K562 (cell line): ENCODE measurements around the gene CCDC97. TPM values are rescaled to one million over a fixed set of nuclear protein-coding genes. Genes with fewer than 3 reads are reported as not detected.

ENCODE experiments used
- ATAC-seq: fragments of 200-7000 bp; cut with Tn5 transposase; 3 replicates; pipeline ENCODE4 v1.9.1; 2020; ENCODE audit warnings: moderate library complexity
- BruUV-seq: library from RNA; stranded (reverse); fragments of 400-500 nt; replicated peaks from 2 replicates; lab custom pipeline; 2021; lab: Mats Ljungman, UMichigan
- CTCF ChIA-PET: fragments of 300-600 bp; formaldehyde crosslinking; extraction: SDS; loops from one replicate; lab custom pipeline; 2021; ENCODE audit warnings: low intra/inter-chr PET ratio; lab: Yijun Ruan, JAX
- POLR2A ChIA-PET: fragments of 300-600, 350-650 bp; sonication (Branson Sonifier 250); formaldehyde crosslinking; extraction: SDS; loops from one replicate; lab custom pipeline; 2021; ENCODE audit warnings: antibody characterized with exemption, inconsistent platforms; lab: Yijun Ruan, JAX
- DNase-seq, 4 experiments: peaks; one replicate each; pipeline versions ENCODE4 v3.0.0 to v3.0.0-alpha.2; 2011 to 2018; ENCODE audit warnings: low spot score in 3 of 4, mixed read lengths in 3 of 4; ENCODE audit errors: extremely low read depth in 1 of 4
- FAIRE-seq: peaks from 2 replicates; lab custom pipeline; 2011; peaks lifted over from hg19 to GRCh38; lab: Jason Lieb, UNC
- H2AFZ ChIP-seq: 2 replicates; pipeline ENCODE4 v1.6.0; 2011; ENCODE audit warnings: low read depth, low read length, control low read depth, inconsistent platforms
- H3K27ac ChIP-seq: fragments of 200-600 bp; 3 replicates; pipeline ENCODE4 v1.8.0; 2011; ENCODE audit warnings: low read depth, mild to moderate bottlenecking, control low read depth, inconsistent platforms, low read length, moderate library complexity, mixed read lengths; ENCODE audit errors: extremely low read depth
- H3K27me3 ChIP-seq, 2 experiments: fragments of 300-600 bp in 1 of 2; 2 replicates in 1 of 2; 3 replicates in 1 of 2; pipeline versions ENCODE4 v1.6.0 to v1.8.0; 2011; ENCODE audit warnings: inconsistent platforms in 2 of 2, low read length in 2 of 2, mild to moderate bottlenecking in 1 of 2, mixed read lengths in 1 of 2, moderate library complexity in 1 of 2; ENCODE audit not compliant: control insufficient read depth in 2 of 2, insufficient read depth in 2 of 2
- H3K36me3 ChIP-seq: fragments of 300-600 bp; 3 replicates; pipeline ENCODE4 v1.8.0; 2011; ENCODE audit warnings: mild to moderate bottlenecking, low read length, inconsistent platforms; ENCODE audit not compliant: control insufficient read depth, insufficient read depth
- H3K4me1 ChIP-seq, 2 experiments: fragments of 200-600 bp in 1 of 2; replicated peaks in 1 of 2; 2 replicates in 1 of 2; 3 replicates in 1 of 2; pipeline versions ENCODE4 v1.5.1 to v1.8.0; 2011; ENCODE audit warnings: inconsistent platforms in 2 of 2, low read length in 2 of 2, mild to moderate bottlenecking in 1 of 2, mixed read lengths in 1 of 2, moderate library complexity in 1 of 2; ENCODE audit not compliant: control insufficient read depth in 2 of 2, insufficient read depth in 2 of 2
- H3K4me2 ChIP-seq: 2 replicates; pipeline ENCODE4 v1.6.1; 2011; ENCODE audit warnings: low read length, control low read depth, inconsistent platforms, mixed read lengths; ENCODE audit not compliant: insufficient read depth
- H3K4me3 ChIP-seq: fragments of 200-600 bp; sonication (generic), shearing (Covaris generic); 2 replicates; pipeline ENCODE4 v1.5.1; 2016; ENCODE audit warnings: control low read depth, inconsistent platforms
- H3K79me2 ChIP-seq: fragments of 200-600 bp; 3 replicates; pipeline ENCODE4 v1.8.0; 2011; ENCODE audit warnings: low read length, inconsistent platforms; ENCODE audit not compliant: control insufficient read depth, insufficient read depth
- H3K9ac ChIP-seq, 2 experiments: 2 replicates each; pipeline versions ENCODE4 v1.6.0 to v1.6.1; 2011; ENCODE audit warnings: low read depth in 2 of 2, low read length in 2 of 2, control low read depth in 1 of 2, inconsistent platforms in 1 of 2, mild to moderate bottlenecking in 1 of 2, mixed read lengths in 1 of 2; ENCODE audit not compliant: insufficient read depth in 1 of 2
- H3K9me1 ChIP-seq: one replicate; pipeline ENCODE4 v1.6.0; 2011; ENCODE audit warnings: inconsistent platforms, mild to moderate bottlenecking, low read length, moderate library complexity; ENCODE audit not compliant: control insufficient read depth, insufficient read depth
- H3K9me3 ChIP-seq: replicated peaks from 2 replicates; pipeline ENCODE4 v1.5.1; 2011; ENCODE audit warnings: low read depth, low read length, inconsistent platforms; ENCODE audit not compliant: control insufficient read depth, insufficient read depth
- H4K20me1 ChIP-seq: replicated peaks from 2 replicates; pipeline ENCODE4 v1.6.1; 2011; ENCODE audit warnings: low read length, inconsistent platforms, mixed read lengths; ENCODE audit not compliant: control insufficient read depth, insufficient read depth
- GATAD2A ChIP-seq: fragments of 450-650 bp; IDR thresholded peaks from 2 replicates; pipeline ENCODE4 v1.6.1; 2017
- MED1 ChIP-seq: sonication (generic); formaldehyde crosslinking; IDR thresholded peaks from 2 replicates; pipeline ENCODE4 v1.8.1; 2023; ENCODE audit warnings: missing genetic modification reagents, borderline replicate concordance
- PCBP1 ChIP-seq: fragments of 200-400 bp; formaldehyde crosslinking; IDR thresholded peaks from 2 replicates; pipeline ENCODE4 v1.6.1; 2018; ENCODE audit warnings: mild to moderate bottlenecking, low read depth, low read length; ENCODE audit not compliant: poor library complexity, severe bottlenecking
- ZFX ChIP-seq: sonication (generic); formaldehyde crosslinking; IDR thresholded peaks from 2 replicates; pipeline ENCODE4 v1.8.0; 2022; ENCODE audit warnings: mild to moderate bottlenecking, missing genetic modification reagents, moderate library complexity
- WGBS: fragments of 100-300 bp; shearing (Covaris generic); methylation state at CpG from one replicate; pipeline ENCODE4 v1.1.6; 2016; ENCODE audit warnings: low coverage, mixed read lengths; ENCODE audit not compliant: insufficient coverage; ENCODE audit errors: missing lambda C conversion rate; 5-methylcytosine and 5-hydroxymethylcytosine counted together
- in situ Hi-C: fragments of 300-500 bp; cut with MboI; formaldehyde crosslinking; loops from 4 replicates; pipeline ENCODE4 v1.15.0; 2018; ENCODE audit warnings: inconsistent platforms, mixed read lengths
- intact Hi-C: fragments of 100-400 bp; cut with micrococcal nuclease; formaldehyde crosslinking; loops from 2 replicates; pipeline ENCODE4 v1.14.2; 2022
- polyA plus RNA-seq, 8 experiments: library from polyadenylated mRNA; depleted of rRNA in 4 of 8; stranded (reverse) in 5 of 8; unstranded in 3 of 8; fragments of >200 nt; fragmentation: Nextera tagmentation in 2 of 8; fragmentation: Illumina TruSeq in 1 of 8; extraction: Ambion mirVana in 2 of 8; extraction: Trizol in 1 of 8; gene quantifications; 2 replicates each; pipeline versions ENCODE4 v1.2.1 to v1.2.3, GENCODE V29; 2011 to 2014; ENCODE audit warnings: inconsistent platforms in 1 of 8, missing spikeins in 1 of 8
- total RNA-seq, 7 experiments: library from RNA; depleted of rRNA in 6 of 7; stranded (reverse); fragments of >200 nt in 6 of 7; fragmentation: Illumina TruSeq in 2 of 7; extraction: Trizol in 2 of 7; gene quantifications; 2 replicates each; pipeline versions ENCODE4 v1.2.1 to v1.2.3, GENCODE V29; 2011 to 2021; ENCODE audit warnings: low replicate concordance in 1 of 7

Gene CCDC97
- total and polyA plus RNA-seq, 9 of the 15 experiments (the other 6 are each of a cell fraction or from before 2014, with no cell fraction given) = 0.60 to 16.5 (median 7.0) TPM

GRCh38 chr19:41325640-41325946 lies 15.6 kb downstream of the CCDC97 start:
- Histone ChIP-seq H2AFZ (no peak overlapping the region), H3K9me3 (no peaks in the 10 kb centered on the region), H3K4me3 (no peak overlapping the region), H4K20me1 (peaks cover 3% of the 10 kb centered on the region), H3K4me1 (peaks cover 65 to 70% of the 10 kb centered on the region in 2 experiments), H3K36me3 (peaks cover 74% of the 10 kb centered on the region), H3K27ac (peak overlapping the region; percentile 95; the same call in 2 of the 3 replicates)
- 59% methylated on average over 9 of the region's 10 CpGs for WGBS
- ATAC-seq = no peak
- BruUV-seq = no TSS peak
- intact Hi-C loops = loop anchor here (10.0 kb wide), 1 partner anchor 239 kb away; no protein-coding TSS in a partner anchor
- TF ChIP-seq GATAD2A (no peak), ZFX (CRISPR knock-in tag) (peak; percentile 1; the same call in 1 of the 2 replicates), MED1 (CRISPR knock-in tag) (0 out of 2 replicates have a peak, but pooled peaks have one; percentile 28), PCBP1 (peak; percentile 41)
- TF ChIP-seq, all 486 proteins: peak for 3
- no peaks in the 10 kb centered on the region for H3K27me3 ChIP-seq
- ChIA-PET POLR2A (interaction anchor here (0.6 to 1.4 kb wide), 4 partner anchors 9 to 573 kb away, joined by 3 to 9 read pairs (median 4); partner anchors contain the start of gene CCDC97), CTCF (no interaction called here)
- FAIRE-seq = no peak
- H3K4me2 ChIP-seq = peak overlapping the region; percentile 74
- no peak for DNase-seq
- H3K9ac ChIP-seq = peak overlapping the region in 1 of 2 experiments; percentile 81; a peak in 3 of 4 replicates
- H3K9me1 ChIP-seq = peaks cover 9% of the 10 kb centered on the region
- in situ Hi-C loops = no loop called here
- peaks cover 50% of the 10 kb centered on the region for H3K79me2 ChIP-seq
